T-cell (primary cell): ENCODE measurements around the gene ERCC4. TPM values are rescaled to one million over a fixed set of nuclear protein-coding genes. Genes with fewer than 3 reads are reported as not detected.
A peak's percentile ranks its signal among the peaks of the same experiment; 100 is the strongest.

Experiments
- ATAC-seq, 4 experiments: fragments of 200-7000 bp in 3 of 4; fragments of 150-1000 bp in 1 of 4; cut with Tn5 transposase; replicated peaks in 1 of 4; 1 replicate in 3 of 4; 2 replicates in 1 of 4; pipeline ENCODE4 v1.10.0; 2021; ENCODE audit warnings: moderate library complexity in 3 of 4, mild to moderate bottlenecking in 2 of 4, moderate number of reproducible peaks in 1 of 4
- CTCF ChIA-PET, 2 donors: fragments of 300-600 bp; sonication (Branson Sonifier 250); formaldehyde crosslinking; loops; one replicate each; lab custom pipeline; 2022; ENCODE audit warnings: antibody characterized with exemption in 2 of 2; lab: Charles Lee
- POLR2A ChIA-PET, 2 donors: fragments of 300-600 bp; sonication (Branson Sonifier 250); formaldehyde crosslinking; loops; one replicate each; lab custom pipeline; 2022; ENCODE audit warnings: antibody characterized with exemption in 2 of 2; lab: Charles Lee
- DNase-seq, 35 experiments: peaks; one replicate each; pipeline versions ENCODE4 v3.0.0 to v3.0.0-alpha.2; 2013 to 2023
- H3K27ac ChIP-seq: one replicate; pipeline ENCODE4 v1.5.1; 2013; ENCODE audit warnings: low read length
- H3K27me3 ChIP-seq, 2 experiments: replicated peaks in 1 of 2; 1 replicate in 1 of 2; 2 replicates in 1 of 2; pipeline versions ENCODE4 v1.6.1 to v1.7.0; 2013; ENCODE audit warnings: low read length in 1 of 2, mixed read lengths in 1 of 2; ENCODE audit not compliant: control insufficient read depth in 2 of 2, insufficient read depth in 2 of 2; ENCODE audit errors: extremely low read depth in 1 of 2
- H3K36me3 ChIP-seq, 2 donors: 1 replicate in 1 of 2; 2 replicates in 1 of 2; pipeline versions ENCODE4 v1.6.1 to v1.7.0; 2013; ENCODE audit warnings: low read length in 1 of 2; ENCODE audit not compliant: control insufficient read depth in 2 of 2, insufficient read depth in 1 of 2; ENCODE audit errors: extremely low read depth in 1 of 2
- H3K4me1 ChIP-seq, 2 experiments: 1 replicate in 1 of 2; 2 replicates in 1 of 2; pipeline versions ENCODE4 v1.6.1 to v1.7.0; 2013; ENCODE audit warnings: low read length in 2 of 2, mixed read lengths in 1 of 2; ENCODE audit not compliant: insufficient read depth in 2 of 2, control insufficient read depth in 1 of 2; ENCODE audit errors: extremely low read depth in 1 of 2
- H3K4me3 ChIP-seq, 2 donors: 1 replicate in 1 of 2; 2 replicates in 1 of 2; pipeline versions ENCODE4 v1.5.1 to v1.7.0; 2013; ENCODE audit warnings: mild to moderate bottlenecking in 2 of 2, low read length in 1 of 2, moderate library complexity in 1 of 2; ENCODE audit not compliant: control insufficient read depth in 1 of 2; ENCODE audit errors: extremely low read depth in 1 of 2
- H3K9me3 ChIP-seq: 2 replicates; pipeline ENCODE4 v1.7.0; 2013
- H3K27ac Mint-ChIP-seq, 2 donors: one replicate each; pipeline ENCODE4 v1.8.0; 2020 to 2021; ENCODE audit warnings: mild to moderate bottlenecking in 2 of 2, mixed read lengths in 2 of 2
- H3K27me3 Mint-ChIP-seq, 2 donors: one replicate each; pipeline ENCODE4 v1.8.0; 2021 to 2022; ENCODE audit warnings: mixed read lengths in 2 of 2
- H3K36me3 Mint-ChIP-seq: one replicate; pipeline ENCODE4 v1.8.0; 2021; ENCODE audit warnings: mixed read lengths
- H3K4me1 Mint-ChIP-seq, 3 donors: one replicate each; pipeline ENCODE4 v1.8.0; 2020 to 2022; ENCODE audit warnings: mixed read lengths in 3 of 3, mild to moderate bottlenecking in 1 of 3
- H3K4me3 Mint-ChIP-seq, 3 donors: one replicate each; pipeline ENCODE4 v1.8.0; 2020 to 2022; ENCODE audit warnings: mild to moderate bottlenecking in 3 of 3, mixed read lengths in 3 of 3, moderate library complexity in 3 of 3
- H3K9me3 Mint-ChIP-seq, 3 donors: one replicate each; pipeline ENCODE4 v1.8.0; 2020 to 2022; ENCODE audit warnings: mixed read lengths in 3 of 3
- WGBS: methylation state at CpG from one replicate; pipeline ENCODE4 v1.1.5; 2013; ENCODE audit warnings: missing lambda C conversion rate; ENCODE audit not compliant: insufficient coverage; 5-methylcytosine and 5-hydroxymethylcytosine counted together
- total RNA-seq, 35 experiments: library from RNA in 6 of 35; stranded (reverse) in 6 of 35; fragments of 120-200 nt in 1 of 35; gene quantifications; one replicate each; pipeline versions ENCODE4 v1.2.1 to v1.2.4 and lab custom pipeline; 2013 to 2026

The ERCC4 gene
- total RNA-seq, 5 donors from 2014 or later (not counting 1 experiment from before 2014, with no cell fraction given) = 11.6 to 13.7 (median 13.3) TPM

- ChIA-PET POLR2A (no interaction called here), CTCF (no interaction called here)
- Mint-ChIP-seq H3K27me3 (peaks cover 11 to 16% of the 10 kb centered on the region in 2 donors), H3K4me3 (no peak overlapping the region), H3K36me3 (no peaks in the 10 kb centered on the region), H3K27ac (no peak overlapping the region), H3K9me3 (peaks cover 3 to 4% (median 4%) of the 10 kb centered on the region in 3 donors), H3K4me1 (no peaks in the 10 kb centered on the region)
- H3K36me3 ChIP-seq = no peaks in the 10 kb centered on the region
- no peak for DNase-seq
- H3K27ac ChIP-seq = no peak overlapping the region
- WGBS = 78% methylated on average over 6 of the region's 7 CpGs
- peaks cover 3 to 18% of the 10 kb centered on the region in 2 experiments for H3K27me3 ChIP-seq
- H3K4me1 ChIP-seq = no peaks in the 10 kb centered on the region
- H3K9me3 ChIP-seq = no peaks in the 10 kb centered on the region
- no peak overlapping the region for H3K4me3 ChIP-seq
- ATAC-seq = no peak
Observed at GRCh38 chr16:13913374-13914292, 6.3 kb upstream of the ERCC4 start.

- no peak overlapping the region for H3K27ac ChIP-seq
- H3K9me3 ChIP-seq = no peaks in the 10 kb centered on the region
Observed at GRCh38 chr16:13915033-13915635, 4.8 kb upstream of the ERCC4 start.

GRCh38 chr16:13919330-13919682, 648 bp upstream of the ERCC4 start:
- H3K27me3 ChIP-seq = peaks cover 0 to 2% of the 10 kb centered on the region in 2 experiments
- H3K4me3 ChIP-seq = peak overlapping the region in 1 of 2 donors; percentile 83
- Mint-ChIP-seq H3K4me3 (peak overlapping the region; percentile 87 to 96 (median 92)), H3K36me3 (peaks cover 4% of the 10 kb centered on the region), H3K27me3 (no peaks in the 10 kb centered on the region), H3K27ac (peak overlapping the region; percentile 76 to 88), H3K9me3 (no peaks in the 10 kb centered on the region), H3K4me1 (peaks cover 26 to 29% (median 26%) of the 10 kb centered on the region in 3 donors)
- no peaks in the 10 kb centered on the region for H3K9me3 ChIP-seq
- WGBS = no CpG with 5 or more reads among the region's 3 CpGs
- peak overlapping the region; percentile 21 for H3K27ac ChIP-seq
- CTCF ChIA-PET = interaction anchor here (0.7 to 2.0 kb wide), 9 partner anchors 8 to 1824 kb away, joined by 3 to 10 read pairs (median 3); no protein-coding TSS in a partner anchor
- POLR2A ChIA-PET = interaction anchor here in 1 of 2 donors (0.6 to 1.1 kb wide), 4 partner anchors 8 to 715 kb away, joined by 3 read pairs; no protein-coding TSS in a partner anchor
- DNase-seq (peak in 6 of 35 experiments; percentile 3 to 61 (median 11)), ATAC-seq (peak in 3 of 4 experiments; percentile 14 to 22 (median 20))
- peaks cover 0 to 8% of the 10 kb centered on the region in 2 donors for H3K36me3 ChIP-seq
- H3K4me1 ChIP-seq = peaks cover 4 to 17% of the 10 kb centered on the region in 2 experiments

More at GRCh38 chr16:13915033-13915635, 4.8 kb upstream of the ERCC4 start:
- Mint-ChIP-seq H3K4me3 (no peak overlapping the region), H3K36me3 (no peaks in the 10 kb centered on the region), H3K9me3 (peaks cover 3 to 4% (median 4%) of the 10 kb centered on the region in 3 donors), H3K27ac (no peak overlapping the region), H3K27me3 (peaks cover 8 to 9% of the 10 kb centered on the region in 2 donors), H3K4me1 (peaks cover 8 to 10% (median 9%) of the 10 kb centered on the region in 3 donors)
- WGBS = 89% methylated on average over 3 of the region's 10 CpGs
- CTCF ChIA-PET = interaction anchor here in 1 of 2 donors (0.7 kb wide), 1 partner anchor 10 kb away, joined by 4 read pairs; no protein-coding TSS in a partner anchor
- ATAC-seq = no peak
- H3K27me3 ChIP-seq = peaks cover 0 to 11% of the 10 kb centered on the region in 2 experiments
- no peaks in the 10 kb centered on the region for H3K36me3 ChIP-seq
- H3K4me1 ChIP-seq = peaks cover 0 to 4% of the 10 kb centered on the region in 2 experiments
- H3K4me3 ChIP-seq = no peak overlapping the region
- no peak for DNase-seq
- POLR2A ChIA-PET = no interaction called here

DNA sequence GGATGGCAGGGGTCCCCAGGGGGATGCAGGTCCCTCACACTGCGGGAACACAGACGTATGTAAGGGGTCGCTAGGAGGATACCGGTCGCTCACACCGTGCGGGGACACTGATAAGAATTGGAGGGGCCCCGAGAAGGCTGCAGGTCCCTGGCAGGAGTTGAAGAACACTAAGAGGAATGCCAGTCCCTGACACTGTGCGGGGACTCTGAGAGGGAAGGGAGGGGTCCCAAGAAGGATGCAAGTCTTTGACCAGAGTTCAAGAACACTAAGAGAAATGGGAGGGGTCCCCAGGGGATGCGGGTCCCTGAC, 510 bp downstream of the ERCC4 start:
- Mint-ChIP-seq H3K4me1 (peaks cover 26 to 29% (median 26%) of the 10 kb centered on the region in 3 donors), H3K9me3 (no peaks in the 10 kb centered on the region), H3K27ac (peak overlapping the region; percentile 89 to 90), H3K36me3 (peaks cover 4% of the 10 kb centered on the region), H3K4me3 (peak overlapping the region; percentile 87 to 96 (median 92)), H3K27me3 (no peaks in the 10 kb centered on the region)
- ATAC-seq (no peak), DNase-seq (peak in 1 of 35 experiments; percentile 5)
- Histone ChIP-seq H3K4me3 (peak overlapping the region; percentile 77 to 83), H3K27me3 (peaks cover 0 to 2% of the 10 kb centered on the region in 2 experiments), H3K36me3 (peaks cover 0 to 9% of the 10 kb centered on the region in 2 donors), H3K4me1 (peaks cover 4 to 17% of the 10 kb centered on the region in 2 experiments), H3K27ac (peak overlapping the region; percentile 64), H3K9me3 (no peaks in the 10 kb centered on the region)
- ChIA-PET POLR2A (interaction anchor here in 1 of 2 donors (1.1 kb wide), 1 partner anchor 714 kb away, joined by 3 read pairs; no protein-coding TSS in a partner anchor), CTCF (interaction anchor here in 1 of 2 donors (1.0 to 2.0 kb wide), 5 partner anchors 15 to 1825 kb away, joined by 3 to 10 read pairs (median 6); no protein-coding TSS in a partner anchor)
- 0% methylated on average over 7 of the region's 10 CpGs for WGBS

DNA sequence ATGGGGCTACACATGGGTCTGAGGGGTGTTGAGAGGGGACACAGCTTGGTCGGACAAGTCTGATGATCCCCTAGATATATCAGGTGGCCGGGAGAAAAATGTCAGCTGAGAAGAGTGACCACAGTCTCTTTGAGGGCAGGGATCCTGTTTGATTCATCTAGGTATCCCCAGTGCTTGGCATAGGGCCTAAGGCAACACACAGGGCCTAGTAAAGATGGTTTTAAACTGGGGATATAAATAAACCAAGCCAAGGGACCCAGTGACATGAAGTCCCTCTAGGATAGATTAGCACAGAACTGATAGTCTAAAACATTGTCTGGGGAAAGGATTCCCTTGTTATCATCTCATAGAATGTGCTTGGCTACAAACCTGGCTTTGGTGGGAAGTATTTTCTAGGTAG, 1.4 kb downstream of the ERCC4 start:
- H3K27ac Mint-ChIP-seq = peak overlapping the region in 1 of 2 donors; percentile 90
- DNase-seq (no peak), ATAC-seq (no peak)
- 94% methylated on average over 2 of the region's 2 CpGs for WGBS
- H3K4me1 Mint-ChIP-seq = peaks cover 26 to 34% (median 29%) of the 10 kb centered on the region in 3 donors
- CTCF ChIA-PET = no interaction called here
- peaks cover 12% of the 10 kb centered on the region for H3K36me3 Mint-ChIP-seq
- H3K9me3 Mint-ChIP-seq = no peaks in the 10 kb centered on the region
- H3K4me3 Mint-ChIP-seq = peak overlapping the region; percentile 87 to 96 (median 92)
- POLR2A ChIA-PET = no interaction called here
- H3K27me3 Mint-ChIP-seq = no peaks in the 10 kb centered on the region
- Histone ChIP-seq H3K27me3 (peaks cover 0 to 2% of the 10 kb centered on the region in 2 experiments), H3K9me3 (no peaks in the 10 kb centered on the region), H3K4me1 (peaks cover 4 to 17% of the 10 kb centered on the region in 2 experiments), H3K36me3 (peaks cover 0 to 17% of the 10 kb centered on the region in 2 donors), H3K4me3 (no peak overlapping the region), H3K27ac (no peak overlapping the region)
